GM18499 (cell line): ENCODE results near the gene COL25A1.
"Not testable (repeated sequence)": the region's sequence is repeated elsewhere in the genome, so short reads cannot be mapped to it uniquely, and the experiment has no call there.

Experiments
- ATAC-seq: cut with Tn5 transposase; IDR thresholded peaks from one replicate; pipeline ENCODE4 v1.9.1; 2021; ENCODE audit warnings: moderate number of reproducible peaks; ENCODE audit not compliant: insufficient read depth, unreplicated experiment

The COL25A1 gene

GRCh38 chr4:108933925-108934324 is 368.5 kb downstream of the COL25A1 start:
- ATAC-seq, result not testable (repeated sequence)

GRCh38 chr4:108933046-108933445 is 369.4 kb downstream of the COL25A1 start:
- ATAC-seq, result no peak

- ATAC-seq, result no peak
Measured at GRCh38 chr4:108931926-108932325, 370.5 kb downstream of the COL25A1 start.

GRCh38 chr4:108930186-108930585 is 372.3 kb downstream of the COL25A1 start:
- ATAC-seq, result no peak

GRCh38 chr4:108926781-108927180 is 375.7 kb downstream of the COL25A1 start:
- no peak for ATAC-seq

- no peak for ATAC-seq
Measured at GRCh38 chr4:108926061-108926460, 376.4 kb downstream of the COL25A1 start.

GRCh38 chr4:108922191-108922590 is 380.3 kb downstream of the COL25A1 start:
- ATAC-seq, result no peak

GRCh38 chr4:108920395-108921087 is 381.9 kb downstream of the COL25A1 start:
- ATAC-seq, result no peak

- ATAC-seq, result no peak
Measured at GRCh38 chr4:108919226-108919893, 383.1 kb downstream of the COL25A1 start.

GRCh38 chr4:108917255-108917654 is 385.2 kb downstream of the COL25A1 start:
- no peak for ATAC-seq

GRCh38 chr4:108916638-108917037 is 385.8 kb downstream of the COL25A1 start:
- no peak for ATAC-seq

GRCh38 chr4:108906866-108907367 is 395.5 kb downstream of the COL25A1 start:
- no peak for ATAC-seq

GRCh38 chr4:108906006-108906405 is 396.5 kb downstream of the COL25A1 start:
- no peak for ATAC-seq

- ATAC-seq, result no peak
Measured at GRCh38 chr4:108903464-108904221, 398.8 kb downstream of the COL25A1 start.

GRCh38 chr4:108902769-108903168 is 399.7 kb downstream of the COL25A1 start:
- ATAC-seq, result peak; percentile 95

GRCh38 chr4:108901291-108901690 is 401.2 kb downstream of the COL25A1 start:
- no peak for ATAC-seq

GRCh38 chr4:108900018-108900580 is 402.4 kb downstream of the COL25A1 start:
- no peak for ATAC-seq

- ATAC-seq, result no peak
Measured at GRCh38 chr4:108893468-108893867, 409.0 kb downstream of the COL25A1 start.

- ATAC-seq, result no peak
Measured at GRCh38 chr4:108891896-108892590, 410.4 kb downstream of the COL25A1 start.

GRCh38 chr4:108890484-108890881 is 412.0 kb downstream of the COL25A1 start:
- ATAC-seq, result no peak
